ENCODE measurements around the gene PHLPP1. TPM values are rescaled to one million over a fixed set of nuclear protein-coding genes. Genes with fewer than 3 reads are reported as not detected.
"Not testable (repeated sequence)": the region's sequence is repeated elsewhere in the genome, so short reads cannot be mapped to it uniquely, and the experiment has no call there.

The PHLPP1 gene
- total RNA-seq, 4 donors from 2014 or later, result 6.3 to 18.0 (median 10.4) TPM

DNA sequence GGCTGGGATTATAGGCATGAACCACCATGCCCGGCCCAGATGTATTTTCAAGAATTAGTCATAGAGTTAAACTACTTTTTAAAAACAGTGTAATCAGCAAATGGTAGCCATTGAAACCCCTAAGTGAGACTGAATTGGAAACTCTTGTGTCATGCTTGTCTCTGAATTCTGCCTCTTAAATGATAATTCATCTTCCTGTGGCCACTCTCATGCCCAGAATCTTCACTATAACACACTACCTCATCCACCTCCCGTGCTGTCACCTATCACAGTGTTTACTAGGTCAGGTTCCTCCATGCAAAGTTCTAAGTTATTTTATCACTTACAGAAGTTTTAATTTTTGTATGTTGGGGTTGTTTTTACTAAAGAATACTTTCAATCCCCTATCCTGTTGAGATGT, 197.5 kb downstream of the PHLPP1 start:
- TF ChIP-seq, protein P1, sequence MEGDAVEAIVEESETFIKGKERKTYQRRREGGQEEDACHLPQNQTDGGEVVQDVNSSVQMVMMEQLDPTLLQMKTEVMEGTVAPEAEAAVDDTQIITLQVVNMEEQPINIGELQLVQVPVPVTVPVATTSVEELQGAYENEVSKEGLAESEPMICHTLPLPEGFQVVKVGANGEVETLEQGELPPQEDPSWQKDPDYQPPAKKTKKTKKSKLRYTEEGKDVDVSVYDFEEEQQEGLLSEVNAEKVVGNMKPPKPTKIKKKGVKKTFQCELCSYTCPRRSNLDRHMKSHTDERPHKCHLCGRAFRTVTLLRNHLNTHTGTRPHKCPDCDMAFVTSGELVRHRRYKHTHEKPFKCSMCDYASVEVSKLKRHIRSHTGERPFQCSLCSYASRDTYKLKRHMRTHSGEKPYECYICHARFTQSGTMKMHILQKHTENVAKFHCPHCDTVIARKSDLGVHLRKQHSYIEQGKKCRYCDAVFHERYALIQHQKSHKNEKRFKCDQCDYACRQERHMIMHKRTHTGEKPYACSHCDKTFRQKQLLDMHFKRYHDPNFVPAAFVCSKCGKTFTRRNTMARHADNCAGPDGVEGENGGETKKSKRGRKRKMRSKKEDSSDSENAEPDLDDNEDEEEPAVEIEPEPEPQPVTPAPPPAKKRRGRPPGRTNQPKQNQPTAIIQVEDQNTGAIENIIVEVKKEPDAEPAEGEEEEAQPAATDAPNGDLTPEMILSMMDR (IDR thresholded peaks at IDR 0.05), result no peak
- DNase-seq (ENCODE audit: low spot score) (no peak), ATAC-seq (ENCODE audit: low FRiP score) (no peak)

DNA sequence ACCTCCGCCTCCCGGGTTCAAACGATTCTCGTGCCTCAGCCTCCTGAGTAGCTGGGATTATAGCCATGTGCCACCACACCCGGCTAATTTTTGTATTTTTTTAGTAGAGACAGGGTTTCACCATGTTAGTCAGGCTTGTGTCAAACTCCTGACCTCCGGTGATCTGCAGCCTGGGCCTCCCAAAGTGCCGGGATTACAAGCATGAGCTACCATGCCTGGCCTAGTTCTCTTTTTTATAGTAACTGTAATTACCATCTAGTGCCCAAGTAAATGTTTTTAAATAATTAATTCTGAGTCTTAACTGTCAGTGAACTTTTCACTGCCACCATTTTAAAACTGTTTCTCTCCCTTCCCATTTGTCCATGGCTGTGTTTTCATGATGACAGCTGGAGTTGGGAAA, 198.5 kb downstream of the PHLPP1 start:
- ATAC-seq (ENCODE audit: low FRiP score); DNase-seq (ENCODE audit: low spot score): not testable (repeated sequence)

DNA sequence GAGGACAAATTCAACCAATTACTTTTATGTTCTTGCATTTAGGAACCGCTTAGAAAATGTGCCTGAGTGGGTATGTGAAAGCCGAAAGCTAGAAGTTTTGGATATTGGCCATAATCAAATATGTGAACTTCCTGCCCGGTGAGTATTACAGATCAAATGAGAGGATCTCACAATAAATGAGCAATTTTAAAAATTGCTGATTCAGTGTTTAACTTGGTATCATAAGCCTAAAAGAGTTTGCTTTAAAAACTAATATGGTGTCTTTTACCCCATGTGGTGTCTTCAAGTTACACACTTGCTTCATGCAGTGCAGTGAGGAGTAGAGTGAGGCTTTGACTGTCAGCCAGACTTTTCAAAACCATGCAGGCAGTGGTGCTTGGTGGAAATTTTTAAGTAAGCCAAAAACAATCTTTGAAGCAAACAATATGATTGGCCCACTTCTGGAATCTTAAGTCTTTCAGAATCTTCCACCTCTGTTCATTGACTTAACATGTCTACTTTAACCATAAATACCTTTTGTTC, 199.6 kb downstream of the PHLPP1 start:
- TF ChIP-seq, protein P1 (IDR thresholded peaks at IDR 0.05), result no peak
- no peak for DNase-seq (ENCODE audit: low spot score)
- ATAC-seq (ENCODE audit: low FRiP score), result no peak

DNA sequence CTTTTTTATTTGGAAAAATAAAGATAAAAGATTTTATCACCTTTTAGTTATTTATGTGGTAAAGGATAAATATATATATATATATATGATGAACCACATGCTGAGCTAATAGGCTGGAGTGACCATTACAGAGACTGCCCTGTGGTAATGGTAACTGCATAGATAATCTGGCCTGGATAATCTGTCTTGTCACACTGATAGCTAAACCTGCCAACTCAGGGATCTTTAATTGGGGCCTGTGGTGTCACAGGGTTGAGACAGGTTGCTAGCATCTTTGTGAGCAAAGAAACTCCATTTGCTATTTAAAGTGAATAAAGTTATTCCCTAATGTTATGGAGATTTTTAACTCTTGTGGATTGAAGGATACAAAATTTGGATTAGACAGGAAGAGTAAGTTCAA, 203.0 kb downstream of the PHLPP1 start:
- TF ChIP-seq, protein P1 (IDR thresholded peaks at IDR 0.05), result no peak
- DNase-seq (ENCODE audit: low spot score) (no peak), ATAC-seq (ENCODE audit: low FRiP score) (no peak)

DNA sequence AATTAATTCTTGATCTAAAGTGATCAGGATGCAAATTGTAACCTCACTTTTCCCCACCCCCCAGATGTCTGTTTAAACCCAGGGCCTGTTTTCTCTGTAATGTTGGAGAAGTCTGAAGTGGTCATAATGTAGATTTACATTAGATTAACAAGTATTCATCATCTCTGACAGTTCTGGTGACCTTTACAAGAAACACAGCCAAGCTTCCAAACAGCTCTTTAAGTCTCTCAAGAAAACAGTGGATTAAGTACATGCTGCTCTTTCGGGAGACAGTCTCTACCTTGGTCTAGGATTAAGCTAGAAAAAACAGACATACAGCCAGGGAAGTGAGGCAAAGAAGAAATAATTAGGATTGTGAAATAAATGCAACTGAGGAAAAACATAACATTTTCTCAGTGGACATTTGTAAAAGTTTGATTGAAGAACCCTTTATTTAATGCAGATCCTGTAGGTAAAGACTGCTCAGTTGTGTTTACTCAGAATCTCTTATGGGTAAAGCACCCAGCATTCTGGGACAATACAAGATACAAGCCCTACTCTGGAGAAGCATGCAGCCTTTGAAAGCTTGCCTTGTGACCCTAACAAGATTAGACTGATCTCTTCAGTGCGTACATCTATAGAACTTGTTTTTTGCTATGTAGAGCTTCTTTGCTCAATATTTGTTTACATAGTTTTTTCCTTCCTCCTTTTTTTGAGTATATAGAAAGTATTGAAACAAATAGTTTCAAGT, 203.9 kb downstream of the PHLPP1 start:
- ATAC-seq (ENCODE audit: low FRiP score) (no peak), DNase-seq (ENCODE audit: low spot score) (no peak)
- TF ChIP-seq, protein P1 (IDR thresholded peaks at IDR 0.05), result no peak

DNA sequence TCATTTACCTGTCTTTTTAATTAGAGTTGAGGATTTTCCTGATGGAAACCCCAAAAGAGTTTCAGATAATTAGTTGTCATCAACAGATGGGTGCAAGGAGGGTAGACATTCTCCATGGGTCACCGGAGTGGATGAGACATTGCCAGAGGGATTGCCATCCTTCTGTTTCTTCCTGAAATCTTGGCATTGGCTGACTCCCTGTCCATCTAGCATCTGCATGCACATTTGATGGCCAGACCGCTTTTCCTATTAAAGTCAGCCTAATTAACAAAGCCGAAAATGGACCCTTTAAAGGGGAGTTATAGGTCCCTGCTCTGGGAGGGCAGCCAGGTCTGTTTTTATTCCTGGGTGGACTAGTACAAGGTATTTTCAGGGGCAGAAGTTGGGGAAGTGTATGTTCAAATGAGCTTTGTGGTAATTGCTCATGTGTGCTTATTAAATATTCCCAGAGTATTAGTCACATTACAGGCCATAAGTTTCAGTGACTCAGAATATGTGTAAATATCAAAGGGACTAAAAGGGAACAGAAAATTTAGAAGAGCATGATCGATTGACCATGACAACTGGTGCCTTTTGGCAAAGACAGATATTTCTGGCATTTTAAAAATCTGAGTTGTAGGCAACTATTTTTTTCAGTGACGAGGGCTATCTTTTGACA, 209.8 kb downstream of the PHLPP1 start:
- DNase-seq (ENCODE audit: low spot score) (no peak), ATAC-seq (ENCODE audit: low FRiP score) (no peak)
- TF ChIP-seq, protein P1 (IDR thresholded peaks at IDR 0.05), result no peak

DNA sequence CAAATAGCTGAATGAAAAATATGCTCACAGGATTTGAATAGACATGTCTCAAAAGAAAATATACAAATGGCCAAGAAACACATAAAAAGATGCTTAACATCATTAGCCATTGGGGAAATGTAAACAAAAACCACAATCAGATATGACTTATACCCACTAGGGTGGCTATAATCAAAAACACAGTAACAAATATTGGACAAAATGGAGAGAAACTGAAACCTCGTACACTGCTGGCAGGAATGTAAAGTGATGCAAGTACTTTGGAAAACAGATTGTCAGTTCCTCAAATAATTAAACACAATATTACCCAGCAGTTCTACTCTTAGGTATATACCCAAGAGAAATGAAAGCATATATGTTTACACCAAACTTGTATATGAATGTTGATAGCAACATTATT, 213.0 kb downstream of the PHLPP1 start:
- TF ChIP-seq, protein P1 (IDR thresholded peaks at IDR 0.05), result no peak
- DNase-seq (ENCODE audit: low spot score) (no peak), ATAC-seq (ENCODE audit: low FRiP score) (no peak)
